TTC549 (cell line): ENCODE results near the gene NT5DC3.

Experiments
- FAIRE-seq: peaks from 2 replicates; lab custom pipeline; 2012; peaks lifted over from hg19 to GRCh38; lab: Jason Lieb, UNC

Gene NT5DC3

GRCh38 chr12:103780992-103781391, 60.0 kb downstream of the NT5DC3 start:
- no peak for FAIRE-seq

- FAIRE-seq, result no peak
Observed at GRCh38 chr12:103780093-103780440, 61.0 kb downstream of the NT5DC3 start.

- no peak for FAIRE-seq
Observed at GRCh38 chr12:103779410-103780092, 61.5 kb downstream of the NT5DC3 start.

GRCh38 chr12:103778781-103779180, 62.3 kb downstream of the NT5DC3 start:
- no peak for FAIRE-seq

- FAIRE-seq, result no peak
Observed at GRCh38 chr12:103774977-103775560, 66.0 kb downstream of the NT5DC3 start.

GRCh38 chr12:103773109-103773910, 67.7 kb downstream of the NT5DC3 start:
- FAIRE-seq, result no peak

- no peak for FAIRE-seq
Observed at GRCh38 chr12:103772367-103773108, 68.5 kb downstream of the NT5DC3 start.

GRCh38 chr12:103771466-103771865, 69.6 kb downstream of the NT5DC3 start:
- no peak for FAIRE-seq

GRCh38 chr12:103769240-103769945, 71.6 kb downstream of the NT5DC3 start:
- no peak for FAIRE-seq

- no peak for FAIRE-seq
Observed at GRCh38 chr12:103768467-103769123, 72.4 kb downstream of the NT5DC3 start.

GRCh38 chr12:103766028-103766427, 75.0 kb downstream of the NT5DC3 start:
- FAIRE-seq, result no peak

- no peak for FAIRE-seq
Observed at GRCh38 chr12:103765322-103765721, 75.7 kb downstream of the NT5DC3 start.

- no peak for FAIRE-seq
Observed at GRCh38 chr12:103762473-103762872, 78.6 kb downstream of the NT5DC3 start.

GRCh38 chr12:103758310-103759089, 82.5 kb downstream of the NT5DC3 start:
- FAIRE-seq, result no peak

- FAIRE-seq, result no peak
Observed at GRCh38 chr12:103757248-103757647, 83.8 kb downstream of the NT5DC3 start.

- no peak for FAIRE-seq
Observed at GRCh38 chr12:103756443-103756842, 84.6 kb downstream of the NT5DC3 start.

- no peak for FAIRE-seq
Observed at GRCh38 chr12:103755425-103755824, 85.6 kb downstream of the NT5DC3 start.

GRCh38 chr12:103751600-103751999, 89.4 kb downstream of the NT5DC3 start:
- no peak for FAIRE-seq

- FAIRE-seq, result no peak
Observed at GRCh38 chr12:103751171-103751570, 89.9 kb downstream of the NT5DC3 start.

GRCh38 chr12:103748875-103749274, 92.2 kb downstream of the NT5DC3 start:
- no peak for FAIRE-seq

GRCh38 chr12:103748002-103748401, 93.0 kb downstream of the NT5DC3 start:
- FAIRE-seq, result no peak
